GM12872 (cell line): Measurements from ENCODE around the gene POLR1A.

ENCODE experiments used
- TF ChIP-seq, protein P1 (sequence below): IDR thresholded peaks from 3 replicates; pipeline ENCODE4 v1.5.1; 2011; ENCODE audit warnings: low read depth, mild to moderate bottlenecking, low read length, moderate library complexity; ENCODE audit not compliant: insufficient read depth

POLR1A gene

DNA sequence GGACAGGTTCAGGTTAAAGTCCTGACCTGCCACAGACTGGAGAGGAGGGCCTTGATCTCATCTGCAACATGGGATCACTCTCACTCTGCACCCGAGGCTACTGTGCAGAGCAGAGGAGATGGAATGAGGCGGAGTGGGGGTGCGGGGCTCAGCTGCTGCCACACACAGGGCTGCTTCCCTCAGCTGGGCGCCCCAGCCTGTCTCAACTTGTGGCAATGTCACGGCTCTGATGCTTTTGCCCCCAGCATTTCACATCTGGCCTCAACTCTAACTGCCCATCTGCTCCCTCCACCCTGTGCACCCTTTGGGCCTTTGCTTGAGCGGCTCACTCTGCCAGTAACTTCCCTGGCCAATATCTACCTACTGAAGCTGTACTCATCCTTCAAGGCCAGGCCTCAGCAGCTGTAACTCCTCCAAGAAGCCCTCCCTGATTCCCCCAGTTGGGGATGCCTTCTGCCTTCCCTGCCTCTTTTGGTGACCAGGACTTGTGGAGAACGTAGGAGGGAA, 70.3 kb downstream of the POLR1A start:
- TF ChIP-seq, protein P1, sequence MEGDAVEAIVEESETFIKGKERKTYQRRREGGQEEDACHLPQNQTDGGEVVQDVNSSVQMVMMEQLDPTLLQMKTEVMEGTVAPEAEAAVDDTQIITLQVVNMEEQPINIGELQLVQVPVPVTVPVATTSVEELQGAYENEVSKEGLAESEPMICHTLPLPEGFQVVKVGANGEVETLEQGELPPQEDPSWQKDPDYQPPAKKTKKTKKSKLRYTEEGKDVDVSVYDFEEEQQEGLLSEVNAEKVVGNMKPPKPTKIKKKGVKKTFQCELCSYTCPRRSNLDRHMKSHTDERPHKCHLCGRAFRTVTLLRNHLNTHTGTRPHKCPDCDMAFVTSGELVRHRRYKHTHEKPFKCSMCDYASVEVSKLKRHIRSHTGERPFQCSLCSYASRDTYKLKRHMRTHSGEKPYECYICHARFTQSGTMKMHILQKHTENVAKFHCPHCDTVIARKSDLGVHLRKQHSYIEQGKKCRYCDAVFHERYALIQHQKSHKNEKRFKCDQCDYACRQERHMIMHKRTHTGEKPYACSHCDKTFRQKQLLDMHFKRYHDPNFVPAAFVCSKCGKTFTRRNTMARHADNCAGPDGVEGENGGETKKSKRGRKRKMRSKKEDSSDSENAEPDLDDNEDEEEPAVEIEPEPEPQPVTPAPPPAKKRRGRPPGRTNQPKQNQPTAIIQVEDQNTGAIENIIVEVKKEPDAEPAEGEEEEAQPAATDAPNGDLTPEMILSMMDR = no peak

DNA sequence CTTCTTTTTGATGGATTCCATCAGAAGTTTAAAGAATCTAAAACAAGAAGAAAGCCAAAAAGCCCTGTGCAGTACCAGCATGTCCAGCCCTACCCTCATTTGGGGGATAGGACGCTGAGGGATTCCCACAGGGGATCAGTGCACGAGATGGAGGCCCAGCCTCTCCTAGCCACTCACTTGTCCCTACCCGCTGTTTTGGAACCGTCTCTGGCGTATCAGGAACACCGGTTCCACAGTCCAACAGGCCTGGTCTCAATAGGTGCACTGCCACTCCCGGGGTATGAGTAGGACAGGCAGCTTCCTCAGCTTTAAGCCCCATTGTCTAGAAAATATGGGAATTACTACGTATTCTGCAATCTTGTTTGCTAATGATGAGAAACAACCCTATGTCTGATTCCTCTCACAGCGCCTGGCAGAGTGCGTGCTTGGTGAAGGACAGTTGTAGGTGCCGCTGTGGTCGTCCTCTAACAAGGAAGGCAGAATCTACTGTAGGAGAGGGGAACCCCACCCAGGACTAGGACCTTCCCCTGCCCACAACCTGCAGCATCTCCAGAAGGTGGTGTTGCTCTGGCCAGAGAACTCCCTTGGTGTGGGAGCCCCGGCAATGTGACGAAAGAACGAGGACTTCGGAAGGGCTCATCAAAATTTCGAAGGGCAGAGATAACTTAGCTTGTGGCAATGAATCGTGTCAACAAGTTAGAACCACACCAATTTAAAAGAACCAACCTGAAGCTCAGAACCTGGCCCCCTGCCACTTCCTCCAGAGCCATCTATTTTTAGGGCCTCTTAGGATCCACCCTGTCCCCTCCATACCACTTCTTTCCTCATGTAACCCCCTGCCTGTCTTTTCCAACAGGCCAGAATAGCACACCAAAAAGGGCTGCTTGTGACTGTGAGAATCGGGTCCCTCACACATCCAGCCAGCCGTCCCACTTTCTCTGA, 71.7 kb downstream of the POLR1A start:
- TF ChIP-seq, protein P1 = no peak

DNA sequence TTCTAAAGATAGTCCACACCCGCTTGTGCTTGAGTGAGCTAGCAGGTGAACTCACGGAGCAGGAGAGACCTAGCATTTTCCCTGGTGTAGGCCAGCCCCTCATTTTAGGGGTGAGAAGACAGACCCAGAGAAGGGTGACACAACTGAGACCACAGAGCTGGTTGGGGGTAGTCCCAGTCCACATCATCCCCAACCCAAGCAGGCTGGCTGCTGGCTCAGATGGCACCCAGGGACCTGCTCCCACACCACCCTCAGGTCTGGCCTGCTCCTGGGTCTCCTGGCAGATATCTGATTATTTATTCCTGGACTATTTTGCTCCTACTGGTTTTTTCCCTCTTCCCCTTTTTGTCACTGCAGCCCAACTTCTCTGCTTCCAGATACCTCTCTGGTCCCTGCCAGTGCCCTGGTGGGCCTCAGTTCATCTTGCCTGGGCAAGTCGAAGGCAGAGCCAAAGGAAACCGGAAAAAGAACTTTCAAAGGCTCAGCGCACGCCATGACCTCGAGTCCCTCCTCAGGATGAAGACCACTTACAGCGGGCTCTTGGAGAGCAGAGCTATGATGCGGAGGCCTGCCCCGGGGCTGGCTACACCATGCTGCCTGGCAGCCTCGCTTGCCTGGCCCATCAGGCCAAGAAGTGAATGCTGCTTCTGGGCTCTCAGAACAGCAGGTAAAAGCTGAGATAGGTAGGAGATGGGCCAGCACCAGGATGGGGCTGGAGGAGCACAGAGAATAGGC, 72.7 kb downstream of the POLR1A start:
- TF ChIP-seq, protein P1 = no peak

DNA sequence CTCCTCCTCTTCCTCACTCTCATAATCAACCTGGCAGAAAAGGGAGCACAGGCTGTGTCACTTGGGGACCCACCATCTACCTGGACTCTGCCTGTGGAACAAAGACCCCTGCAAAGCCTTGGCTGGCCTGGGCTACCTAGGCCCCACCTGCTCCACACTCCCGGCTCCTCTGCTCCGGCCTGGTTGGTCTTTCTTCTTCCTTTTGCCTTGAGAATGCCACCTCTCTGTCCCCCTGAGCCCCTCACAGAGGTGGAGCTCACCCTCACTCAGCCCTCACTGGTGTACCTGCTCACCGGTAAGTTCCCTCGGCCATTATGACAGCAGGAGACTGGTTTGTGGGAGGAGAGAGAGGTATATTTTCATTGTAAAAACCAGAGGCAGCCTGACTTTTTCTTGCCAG, 74.1 kb downstream of the POLR1A start:
- TF ChIP-seq, protein P1 = no peak

DNA sequence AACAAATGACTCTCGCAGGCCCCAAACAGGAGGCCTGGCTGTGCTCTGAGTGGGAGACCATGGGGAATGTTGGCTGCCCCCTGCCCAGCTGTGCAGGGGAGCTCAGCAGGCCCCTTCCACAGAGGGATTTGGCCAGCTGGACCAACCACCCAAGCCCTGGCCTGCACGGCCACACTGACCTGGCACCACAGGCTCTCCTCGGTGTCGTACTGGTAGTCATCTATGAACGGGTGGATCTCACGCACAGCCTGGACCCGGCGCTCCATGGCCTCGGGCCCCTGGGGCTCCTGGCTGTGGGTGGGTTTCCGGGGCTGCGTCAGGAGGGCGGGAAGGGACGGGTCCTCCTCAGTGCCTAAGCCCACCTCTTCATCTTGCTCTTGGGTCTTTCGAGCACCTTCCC, 74.5 kb downstream of the POLR1A start:
- TF ChIP-seq, protein P1 = no peak

DNA sequence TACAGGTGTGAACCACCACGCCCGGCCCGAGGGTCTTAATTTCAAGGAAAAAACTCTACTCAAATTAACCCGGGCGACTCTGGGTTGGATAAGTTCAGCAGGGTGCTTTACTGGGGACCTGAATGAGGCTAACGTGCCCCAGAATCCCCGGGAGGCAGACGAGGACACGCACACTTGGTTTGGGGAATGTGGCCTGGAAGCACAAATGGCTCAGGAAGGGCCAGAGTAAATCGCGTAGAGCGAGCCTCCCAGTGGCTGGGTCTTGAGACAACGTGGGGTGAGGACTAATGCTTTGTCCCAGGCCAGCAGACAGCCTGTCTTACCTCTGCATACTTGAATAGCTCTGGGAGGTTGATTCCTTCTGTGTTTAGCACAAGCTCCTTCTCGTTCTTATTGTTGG, 75.8 kb downstream of the POLR1A start:
- TF ChIP-seq, protein P1 = no peak

DNA sequence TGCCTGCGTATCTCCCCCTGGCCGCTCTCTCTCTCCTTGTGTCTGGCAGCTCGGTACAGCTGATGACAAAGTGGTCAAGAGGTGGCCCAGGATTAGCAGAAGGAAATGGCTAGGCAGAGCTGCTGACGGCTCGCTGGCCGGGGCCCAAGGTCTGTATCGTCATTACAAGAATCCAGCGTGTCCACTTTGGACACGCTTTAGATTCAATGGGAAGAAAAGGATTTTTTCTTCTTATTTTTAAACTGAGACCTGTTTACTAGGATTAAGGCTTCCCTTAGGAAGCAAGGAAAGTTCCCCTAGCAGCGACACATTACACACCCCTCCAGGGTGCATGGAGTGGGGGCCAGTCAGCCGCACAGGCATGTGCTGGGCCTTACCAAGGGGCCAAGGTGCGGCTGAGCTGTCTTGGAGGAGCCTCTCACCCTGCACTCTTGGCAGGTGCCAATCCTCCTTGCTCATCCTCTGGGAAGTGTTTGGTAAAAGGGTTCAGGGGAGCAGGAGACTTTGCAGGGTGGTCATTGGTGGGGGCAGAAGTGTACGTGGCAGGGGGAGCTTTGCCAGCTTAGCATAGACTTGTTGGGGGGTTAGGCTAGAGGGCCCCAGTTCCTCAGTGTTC, 76.8 kb downstream of the POLR1A start:
- TF ChIP-seq, protein P1 = no peak
